K562 (cell line): Measurements from ENCODE around the gene MYO7A. TPM values are rescaled to one million over a fixed set of nuclear protein-coding genes. Genes with fewer than 3 reads are reported as not detected.

ENCODE experiments used
- ATAC-seq: fragments of 200-7000 bp; cut with Tn5 transposase; 3 replicates; pipeline ENCODE4 v1.9.1; 2020; ENCODE audit warnings: moderate library complexity
- BruUV-seq: library from RNA; stranded (reverse); fragments of 400-500 nt; replicated peaks from 2 replicates; lab custom pipeline; 2021; lab: Mats Ljungman, UMichigan
- CTCF ChIA-PET: fragments of 300-600 bp; formaldehyde crosslinking; extraction: SDS; loops from one replicate; lab custom pipeline; 2021; ENCODE audit warnings: low intra/inter-chr PET ratio; lab: Yijun Ruan, JAX
- POLR2A ChIA-PET: fragments of 300-600, 350-650 bp; sonication (Branson Sonifier 250); formaldehyde crosslinking; extraction: SDS; loops from one replicate; lab custom pipeline; 2021; ENCODE audit warnings: antibody characterized with exemption, inconsistent platforms; lab: Yijun Ruan, JAX
- DNase-seq, 4 experiments: peaks; one replicate each; pipeline versions ENCODE4 v3.0.0 to v3.0.0-alpha.2; 2011 to 2018; ENCODE audit warnings: low spot score in 3 of 4, mixed read lengths in 3 of 4; ENCODE audit errors: extremely low read depth in 1 of 4
- FAIRE-seq: peaks from 2 replicates; lab custom pipeline; 2011; peaks lifted over from hg19 to GRCh38; lab: Jason Lieb, UNC
- H2AFZ ChIP-seq: 2 replicates; pipeline ENCODE4 v1.6.0; 2011; ENCODE audit warnings: low read depth, low read length, control low read depth, inconsistent platforms
- H3K27ac ChIP-seq: fragments of 200-600 bp; 3 replicates; pipeline ENCODE4 v1.8.0; 2011; ENCODE audit warnings: low read depth, mild to moderate bottlenecking, control low read depth, inconsistent platforms, low read length, moderate library complexity, mixed read lengths; ENCODE audit errors: extremely low read depth
- H3K27me3 ChIP-seq, 2 experiments: fragments of 300-600 bp in 1 of 2; 2 replicates in 1 of 2; 3 replicates in 1 of 2; pipeline versions ENCODE4 v1.6.0 to v1.8.0; 2011; ENCODE audit warnings: inconsistent platforms in 2 of 2, low read length in 2 of 2, mild to moderate bottlenecking in 1 of 2, mixed read lengths in 1 of 2, moderate library complexity in 1 of 2; ENCODE audit not compliant: control insufficient read depth in 2 of 2, insufficient read depth in 2 of 2
- H3K36me3 ChIP-seq: fragments of 300-600 bp; 3 replicates; pipeline ENCODE4 v1.8.0; 2011; ENCODE audit warnings: mild to moderate bottlenecking, low read length, inconsistent platforms; ENCODE audit not compliant: control insufficient read depth, insufficient read depth
- H3K4me1 ChIP-seq, 2 experiments: fragments of 200-600 bp in 1 of 2; replicated peaks in 1 of 2; 2 replicates in 1 of 2; 3 replicates in 1 of 2; pipeline versions ENCODE4 v1.5.1 to v1.8.0; 2011; ENCODE audit warnings: inconsistent platforms in 2 of 2, low read length in 2 of 2, mild to moderate bottlenecking in 1 of 2, mixed read lengths in 1 of 2, moderate library complexity in 1 of 2; ENCODE audit not compliant: control insufficient read depth in 2 of 2, insufficient read depth in 2 of 2
- H3K4me2 ChIP-seq: 2 replicates; pipeline ENCODE4 v1.6.1; 2011; ENCODE audit warnings: low read length, control low read depth, inconsistent platforms, mixed read lengths; ENCODE audit not compliant: insufficient read depth
- H3K4me3 ChIP-seq: fragments of 200-600 bp; sonication (generic), shearing (Covaris generic); 2 replicates; pipeline ENCODE4 v1.5.1; 2016; ENCODE audit warnings: control low read depth, inconsistent platforms
- H3K79me2 ChIP-seq: fragments of 200-600 bp; 3 replicates; pipeline ENCODE4 v1.8.0; 2011; ENCODE audit warnings: low read length, inconsistent platforms; ENCODE audit not compliant: control insufficient read depth, insufficient read depth
- H3K9ac ChIP-seq, 2 experiments: 2 replicates each; pipeline versions ENCODE4 v1.6.0 to v1.6.1; 2011; ENCODE audit warnings: low read depth in 2 of 2, low read length in 2 of 2, control low read depth in 1 of 2, inconsistent platforms in 1 of 2, mild to moderate bottlenecking in 1 of 2, mixed read lengths in 1 of 2; ENCODE audit not compliant: insufficient read depth in 1 of 2
- H3K9me1 ChIP-seq: one replicate; pipeline ENCODE4 v1.6.0; 2011; ENCODE audit warnings: inconsistent platforms, mild to moderate bottlenecking, low read length, moderate library complexity; ENCODE audit not compliant: control insufficient read depth, insufficient read depth
- H3K9me3 ChIP-seq: replicated peaks from 2 replicates; pipeline ENCODE4 v1.5.1; 2011; ENCODE audit warnings: low read depth, low read length, inconsistent platforms; ENCODE audit not compliant: control insufficient read depth, insufficient read depth
- H4K20me1 ChIP-seq: replicated peaks from 2 replicates; pipeline ENCODE4 v1.6.1; 2011; ENCODE audit warnings: low read length, inconsistent platforms, mixed read lengths; ENCODE audit not compliant: control insufficient read depth, insufficient read depth
- AFF1 ChIP-seq, 2 experiments: fragments of 450-650 bp; IDR thresholded peaks; 2 replicates each; pipeline ENCODE4 v1.6.1; 2018; ENCODE audit warnings: mild to moderate bottlenecking in 2 of 2, low read depth in 1 of 2; ENCODE audit not compliant: partially characterized antibody in 2 of 2
- FUS ChIP-seq: fragments of 200-400 bp; formaldehyde crosslinking; optimal IDR thresholded peaks from 2 replicates; pipeline ENCODE3; 2017; ENCODE audit warnings: low read depth, low read length
- GATAD2A ChIP-seq: fragments of 450-650 bp; IDR thresholded peaks from 2 replicates; pipeline ENCODE4 v1.6.1; 2017
- MBD2 ChIP-seq: sonication (generic); IDR thresholded peaks from 2 replicates; pipeline ENCODE4 v1.6.1; 2016; ENCODE audit warnings: low read depth, borderline replicate concordance
- MTA2 ChIP-seq: fragments of 450-650 bp; IDR thresholded peaks from 2 replicates; pipeline ENCODE4 v1.6.1; 2016; ENCODE audit warnings: low read depth
- NCOA6 ChIP-seq: fragments of 450-650 bp; IDR thresholded peaks from 2 replicates; pipeline ENCODE4 v1.6.1; 2017; ENCODE audit warnings: mild to moderate bottlenecking
- PHF20 ChIP-seq: fragments of 450-650 bp; IDR thresholded peaks from 2 replicates; pipeline ENCODE4 v1.6.1; 2018; ENCODE audit not compliant: partially characterized antibody
- SLC30A9 ChIP-seq: fragments of 250-450 bp; sonication (Bioruptor Pico); IDR thresholded peaks from 2 replicates; pipeline ENCODE4 v1.8.0; 2022; ENCODE audit warnings: mild to moderate bottlenecking, moderate library complexity
- ZNF324 ChIP-seq: fragments of 250-450 bp; sonication (Bioruptor Pico); IDR thresholded peaks from 2 replicates; pipeline ENCODE4 v1.4.0; 2020; ENCODE audit warnings: mild to moderate bottlenecking
- ZNF586 ChIP-seq: fragments of 450-650 bp; formaldehyde crosslinking; conservative IDR thresholded peaks from 2 replicates; pipeline ENCODE4 v1.4.0; 2020; ENCODE audit warnings: mild to moderate bottlenecking, moderate library complexity
- WGBS: fragments of 100-300 bp; shearing (Covaris generic); methylation state at CpG from one replicate; pipeline ENCODE4 v1.1.6; 2016; ENCODE audit warnings: low coverage, mixed read lengths; ENCODE audit not compliant: insufficient coverage; ENCODE audit errors: missing lambda C conversion rate; 5-methylcytosine and 5-hydroxymethylcytosine counted together
- in situ Hi-C: fragments of 300-500 bp; cut with MboI; formaldehyde crosslinking; loops from 4 replicates; pipeline ENCODE4 v1.15.0; 2018; ENCODE audit warnings: inconsistent platforms, mixed read lengths
- intact Hi-C: fragments of 100-400 bp; cut with micrococcal nuclease; formaldehyde crosslinking; loops from 2 replicates; pipeline ENCODE4 v1.14.2; 2022
- polyA plus RNA-seq, 8 experiments: library from polyadenylated mRNA; depleted of rRNA in 4 of 8; stranded (reverse) in 5 of 8; unstranded in 3 of 8; fragments of >200 nt; fragmentation: Nextera tagmentation in 2 of 8; fragmentation: Illumina TruSeq in 1 of 8; extraction: Ambion mirVana in 2 of 8; extraction: Trizol in 1 of 8; gene quantifications; 2 replicates each; pipeline versions ENCODE4 v1.2.1 to v1.2.3, GENCODE V29; 2011 to 2014; ENCODE audit warnings: inconsistent platforms in 1 of 8, missing spikeins in 1 of 8
- total RNA-seq, 7 experiments: library from RNA; depleted of rRNA in 6 of 7; stranded (reverse); fragments of >200 nt in 6 of 7; fragmentation: Illumina TruSeq in 2 of 7; extraction: Trizol in 2 of 7; gene quantifications; 2 replicates each; pipeline versions ENCODE4 v1.2.1 to v1.2.3, GENCODE V29; 2011 to 2021; ENCODE audit warnings: low replicate concordance in 1 of 7

Gene MYO7A
- total and polyA plus RNA-seq, 9 of the 15 experiments (the other 6 are each of a cell fraction or from before 2014, with no cell fraction given) = 0.01 to 0.11 (median 0.07) TPM; not detected in 1

GRCh38 chr11:77148963-77149715 lies 21.1 kb downstream of the MYO7A start:
- Histone ChIP-seq H3K4me3 (no peak overlapping the region), H3K79me2 (no peaks in the 10 kb centered on the region), H3K4me2 (no peak overlapping the region), H3K36me3 (no peaks in the 10 kb centered on the region), H4K20me1 (peaks cover 3% of the 10 kb centered on the region; the same call in 1 of the 2 replicates), H3K27me3 (peaks cover 22 to 77% of the 10 kb centered on the region in 2 experiments), H3K9ac (no peak overlapping the region), H2AFZ (no peak overlapping the region), H3K9me3 (no peaks in the 10 kb centered on the region), H3K9me1 (no peaks in the 10 kb centered on the region), H3K27ac (no peak overlapping the region), H3K4me1 (peaks cover 0 to 7% of the 10 kb centered on the region in 2 experiments; a peak in 3 of 5 replicates)
- in situ Hi-C loops = no loop called here
- no peak for FAIRE-seq
- POLR2A ChIA-PET = interaction anchor here (1.3 kb wide), 2 partner anchors 8 to 12 kb away, joined by 3 to 4 read pairs; no protein-coding TSS in a partner anchor
- CTCF ChIA-PET = no interaction called here
- ATAC-seq = no peak
- no peak for TF ChIP-seq NCOA6
- TF ChIP-seq MTA2 = no peak
- TF ChIP-seq ZNF324 (CRISPR knock-in tag) = no peak
- intact Hi-C loops = no loop called here
- DNase-seq = no peak
- 9% methylated on average over 8 of the region's 8 CpGs for whole genome bisulfite sequencing
- no TSS peak for BruUV-seq

GRCh38 chr11:77149716-77150392 lies 21.8 kb downstream of the MYO7A start:
- POLR2A ChIA-PET = interaction anchor here (0.6 to 1.3 kb wide), 3 partner anchors 9 to 333 kb away, joined by 3 to 4 read pairs (median 3); no protein-coding TSS in a partner anchor
- WGBS = 2% methylated on average over 12 of the region's 12 CpGs
- H4K20me1 ChIP-seq = peaks cover 3% of the 10 kb centered on the region; the same call in 1 of the 2 replicates
- no peak for ATAC-seq
- H3K4me3 ChIP-seq = no peak overlapping the region
- peaks cover 22 to 79% of the 10 kb centered on the region in 2 experiments for H3K27me3 ChIP-seq
- no peak overlapping the region for H3K27ac ChIP-seq
- CTCF ChIA-PET = no interaction called here
- H3K4me1 ChIP-seq = peaks cover 0 to 7% of the 10 kb centered on the region in 2 experiments; a peak in 3 of 5 replicates
- no peak overlapping the region for H3K4me2 ChIP-seq
- H3K79me2 ChIP-seq = no peaks in the 10 kb centered on the region
- H3K9me1 ChIP-seq = no peaks in the 10 kb centered on the region
- intact Hi-C loops = no loop called here
- H3K9ac ChIP-seq = no peak overlapping the region
- FAIRE-seq = no peak
- BruUV-seq = no TSS peak
- in situ Hi-C loops = no loop called here
- H3K9me3 ChIP-seq = no peaks in the 10 kb centered on the region
- H2AFZ ChIP-seq = no peak overlapping the region
- no peak for DNase-seq
- H3K36me3 ChIP-seq = no peaks in the 10 kb centered on the region
- TF ChIP-seq FUS = no peak
- no peak for TF ChIP-seq GATAD2A
- TF ChIP-seq SLC30A9 (CRISPR knock-in tag) = no peak
- no peak for TF ChIP-seq PHF20
- TF ChIP-seq ZNF586 = no peak
- no peak for TF ChIP-seq MBD2
- TF ChIP-seq AFF1 (IDR thresholded peaks at IDR 0.05; ENCODE audit: low read depth in 1 of 2, partially characterized antibody in 2 of 2) = no peak
